Stimulated activated effector memory CD8-positive, alpha-beta T cell treated with anti-CD3 and anti-CD28 coated beads, Interleukin-12 subunit alpha, Interleukin-12 subunit beta, amount 100 ng/mL, for 72 hours (primary cell): ENCODE results near the gene SORBS2.

Experiments used
- ATAC-seq: fragments of 150-1000 bp; cut with Tn5 transposase; 2 replicates; pipeline ENCODE4 v1.10.0; 2021
- DNase-seq, 2 donors: peaks; one replicate each; pipeline ENCODE4 v3.0.0; 2021 to 2022; ENCODE audit warnings: low spot score in 2 of 2
- H3K27ac Mint-ChIP-seq: one replicate; pipeline ENCODE4 v1.8.0; 2022; ENCODE audit warnings: mild to moderate bottlenecking, mixed read lengths
- H3K36me3 Mint-ChIP-seq: one replicate; pipeline ENCODE4 v1.8.0; 2022; ENCODE audit warnings: mild to moderate bottlenecking, mixed read lengths
- H3K4me1 Mint-ChIP-seq: one replicate; pipeline ENCODE4 v1.8.0; 2022; ENCODE audit warnings: mixed read lengths
- H3K4me3 Mint-ChIP-seq: one replicate; pipeline ENCODE4 v1.8.0; 2022; ENCODE audit warnings: mild to moderate bottlenecking, mixed read lengths
- H3K9me3 Mint-ChIP-seq: one replicate; pipeline ENCODE4 v1.8.0; 2022; ENCODE audit warnings: mixed read lengths

The SORBS2 gene

DNA sequence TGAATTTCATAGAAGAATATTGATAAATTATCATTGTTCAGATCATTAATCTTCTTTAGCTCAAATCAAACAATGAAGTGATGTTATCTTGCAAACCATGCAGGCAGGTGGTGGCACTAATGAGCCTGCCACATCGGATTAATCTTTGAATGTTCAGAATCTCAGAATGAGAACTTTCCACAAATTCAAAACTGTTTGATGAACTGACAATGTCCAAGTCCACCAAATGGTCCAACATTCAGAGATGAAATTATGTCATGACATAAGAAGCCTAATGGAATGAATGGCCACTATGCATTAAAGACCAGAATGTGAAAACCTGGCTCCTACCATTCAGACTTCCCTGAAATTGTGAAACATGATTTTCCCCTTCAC is 67.5 kb downstream of the SORBS2 start:
- Mint-ChIP-seq H3K36me3 (no peaks in the 10 kb centered on the region), H3K9me3 (no peaks in the 10 kb centered on the region), H3K4me3 (no peak overlapping the region), H3K4me1 (no peaks in the 10 kb centered on the region), H3K27ac (no peak overlapping the region)
- no peak for DNase-seq
- no peak for ATAC-seq

DNA sequence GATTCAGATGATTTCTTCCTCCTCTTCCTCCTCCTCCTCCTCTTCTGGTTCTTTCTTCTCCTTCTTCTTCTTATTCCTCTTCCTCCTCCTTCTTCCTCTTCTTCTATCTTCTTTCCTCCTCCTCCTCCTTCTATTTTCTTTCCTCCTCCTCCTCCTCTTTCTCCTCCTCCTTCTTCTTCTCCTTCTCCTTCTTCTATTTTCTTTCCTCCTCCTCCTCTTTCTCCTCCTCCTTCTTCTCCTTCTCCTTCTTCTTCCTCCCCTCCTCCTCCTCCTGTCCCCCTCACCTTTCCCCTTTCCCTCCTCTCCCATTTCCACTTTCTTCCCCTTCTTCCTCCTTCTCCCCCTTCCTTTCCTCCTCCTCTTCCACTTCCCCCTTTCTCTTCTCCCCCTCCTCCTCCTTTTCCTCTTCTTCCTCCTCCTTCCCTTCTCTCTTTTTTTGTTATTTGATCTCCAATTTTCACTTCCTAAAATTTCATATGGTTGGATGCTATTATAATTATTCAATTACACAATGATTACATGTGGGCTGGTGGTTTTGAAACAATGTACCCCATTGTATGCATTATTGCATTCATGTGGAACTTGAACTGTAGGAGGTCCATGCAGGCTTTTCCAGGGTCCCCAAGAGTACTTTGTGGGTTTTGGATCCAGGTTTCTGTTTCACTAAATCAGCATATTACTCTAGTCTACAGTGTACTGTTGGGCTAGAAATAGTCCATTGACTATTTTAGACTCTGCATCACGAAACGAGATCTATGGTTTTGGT is 68.1 kb downstream of the SORBS2 start:
- ATAC-seq (no peak), DNase-seq (no peak)
- Mint-ChIP-seq H3K4me1 (no peaks in the 10 kb centered on the region), H3K27ac (no peak overlapping the region), H3K9me3 (no peaks in the 10 kb centered on the region), H3K4me3 (no peak overlapping the region), H3K36me3 (no peaks in the 10 kb centered on the region)

DNA sequence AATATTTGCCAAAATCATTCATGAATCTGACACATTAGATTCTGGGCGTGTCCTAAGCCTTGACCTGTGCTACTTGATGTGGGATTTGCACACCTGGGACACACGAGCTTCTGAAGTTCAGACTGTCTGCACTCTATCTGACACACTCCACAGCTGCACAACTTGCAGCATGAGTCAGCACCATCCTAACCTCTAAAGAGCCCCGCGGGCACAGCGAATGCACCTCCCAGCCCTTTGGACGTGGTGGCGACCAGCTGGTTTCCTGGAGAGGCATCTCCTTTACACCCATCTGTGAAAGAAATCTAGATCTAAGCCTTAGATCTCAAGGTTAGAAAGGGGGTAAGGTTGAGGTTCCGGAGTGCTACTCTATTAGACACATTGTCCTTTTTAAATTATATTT is 69.2 kb downstream of the SORBS2 start:
- no peaks in the 10 kb centered on the region for H3K9me3 Mint-ChIP-seq

DNA sequence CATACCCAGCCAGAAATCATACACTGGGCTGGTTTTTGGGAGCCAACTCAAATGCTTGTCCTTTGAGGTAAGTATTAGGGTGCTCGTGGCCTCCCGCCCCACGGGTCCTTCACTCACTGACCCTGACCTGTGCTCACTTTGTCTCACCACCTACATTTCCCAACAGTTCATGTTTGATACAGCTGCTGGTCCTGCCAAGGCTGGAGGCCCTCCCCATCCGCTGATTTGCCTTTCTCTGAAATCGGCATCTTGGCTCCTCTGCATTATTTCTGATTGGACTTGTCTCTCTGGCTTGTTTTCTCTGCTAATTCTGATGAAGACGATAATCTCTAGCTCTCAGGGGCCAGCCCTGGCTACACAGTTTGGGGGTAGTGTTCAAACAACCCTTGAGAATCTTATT is 70.2 kb downstream of the SORBS2 start:
- no peaks in the 10 kb centered on the region for H3K36me3 Mint-ChIP-seq
- no peak for DNase-seq
- H3K4me1 Mint-ChIP-seq = no peaks in the 10 kb centered on the region
- H3K4me3 Mint-ChIP-seq = no peak overlapping the region
- H3K9me3 Mint-ChIP-seq = no peaks in the 10 kb centered on the region
- no peak for ATAC-seq
- no peak overlapping the region for H3K27ac Mint-ChIP-seq

More for the DNA sequence above, 69.2 kb downstream of the SORBS2 start:
- DNase-seq (no peak), ATAC-seq (no peak)
- Mint-ChIP-seq H3K27ac (no peak overlapping the region), H3K36me3 (no peaks in the 10 kb centered on the region), H3K4me3 (no peak overlapping the region), H3K4me1 (no peaks in the 10 kb centered on the region)

DNA sequence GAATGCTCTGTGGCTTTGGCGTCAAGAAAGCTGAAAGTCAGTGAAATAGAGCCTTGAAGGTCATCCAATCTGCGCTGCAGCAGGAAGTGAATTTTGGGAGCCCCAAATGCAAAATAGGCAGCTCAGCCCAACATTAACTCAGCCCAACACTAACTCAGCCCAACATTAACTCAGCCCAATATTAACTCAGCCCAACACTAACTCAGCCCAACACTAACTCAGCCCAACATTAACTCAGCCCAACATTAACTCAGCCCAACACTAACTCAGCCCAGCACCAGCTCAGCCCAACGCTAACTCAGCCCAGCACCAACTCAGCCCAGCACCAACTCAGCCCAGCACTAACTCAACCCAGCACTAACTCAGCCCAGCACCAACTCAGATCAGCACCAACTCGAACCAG is 71.5 kb downstream of the SORBS2 start:
- Mint-ChIP-seq H3K36me3 (no peaks in the 10 kb centered on the region), H3K4me3 (no peak overlapping the region), H3K9me3 (no peaks in the 10 kb centered on the region), H3K4me1 (no peaks in the 10 kb centered on the region), H3K27ac (no peak overlapping the region)
- DNase-seq (no peak), ATAC-seq (no peak)

DNA sequence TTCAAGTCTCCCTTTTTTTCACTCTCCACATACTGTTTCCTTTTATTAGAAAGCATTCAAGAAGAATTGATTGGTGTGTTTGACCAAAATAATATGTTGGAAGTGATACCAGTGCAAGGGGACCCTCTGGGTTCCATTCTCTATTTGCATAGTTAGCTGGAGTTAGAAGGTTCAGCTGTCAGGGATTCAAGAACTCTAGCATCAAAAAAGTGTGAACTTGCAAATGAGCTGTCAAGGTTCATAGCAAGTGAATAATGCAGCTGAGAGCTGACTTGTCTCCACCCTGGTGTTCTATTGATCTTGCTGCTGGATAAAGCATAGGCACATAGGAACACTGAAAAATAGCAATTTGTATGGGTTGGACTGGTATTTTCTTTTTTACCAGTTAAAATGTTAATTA is 73.2 kb downstream of the SORBS2 start:
- Mint-ChIP-seq H3K36me3 (no peaks in the 10 kb centered on the region), H3K4me3 (no peak overlapping the region), H3K27ac (no peak overlapping the region), H3K9me3 (no peaks in the 10 kb centered on the region), H3K4me1 (no peaks in the 10 kb centered on the region)
- ATAC-seq (no peak), DNase-seq (no peak)

DNA sequence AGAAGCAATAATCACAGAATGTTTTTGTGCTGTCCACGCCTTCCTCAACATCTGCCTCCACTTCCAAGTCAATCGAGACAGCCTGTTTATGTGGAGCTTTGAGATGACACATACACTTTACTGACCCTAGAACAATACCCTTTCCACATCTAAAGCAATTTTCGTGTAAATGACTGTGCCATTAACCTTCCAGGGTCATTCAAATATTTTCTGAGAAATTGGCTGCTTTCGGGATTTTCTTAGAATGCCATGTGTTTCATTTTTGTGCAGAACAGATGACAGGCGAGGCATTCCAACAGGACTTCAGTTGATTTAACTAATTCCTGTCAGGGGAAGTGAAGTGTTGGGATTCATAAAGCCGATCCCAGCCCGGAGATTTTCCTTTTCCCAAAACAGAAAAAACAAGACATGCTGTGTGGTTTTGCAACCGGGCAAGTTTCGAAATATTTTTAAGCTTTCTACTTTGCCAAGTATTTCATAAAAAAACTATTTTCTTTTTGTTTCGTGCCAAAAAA is 73.9 kb downstream of the SORBS2 start:
- H3K36me3 Mint-ChIP-seq = no peaks in the 10 kb centered on the region
- no peaks in the 10 kb centered on the region for H3K9me3 Mint-ChIP-seq
- H3K4me3 Mint-ChIP-seq = no peak overlapping the region
- DNase-seq (no peak), ATAC-seq (no peak)
- no peak overlapping the region for H3K27ac Mint-ChIP-seq
- H3K4me1 Mint-ChIP-seq = no peaks in the 10 kb centered on the region

DNA sequence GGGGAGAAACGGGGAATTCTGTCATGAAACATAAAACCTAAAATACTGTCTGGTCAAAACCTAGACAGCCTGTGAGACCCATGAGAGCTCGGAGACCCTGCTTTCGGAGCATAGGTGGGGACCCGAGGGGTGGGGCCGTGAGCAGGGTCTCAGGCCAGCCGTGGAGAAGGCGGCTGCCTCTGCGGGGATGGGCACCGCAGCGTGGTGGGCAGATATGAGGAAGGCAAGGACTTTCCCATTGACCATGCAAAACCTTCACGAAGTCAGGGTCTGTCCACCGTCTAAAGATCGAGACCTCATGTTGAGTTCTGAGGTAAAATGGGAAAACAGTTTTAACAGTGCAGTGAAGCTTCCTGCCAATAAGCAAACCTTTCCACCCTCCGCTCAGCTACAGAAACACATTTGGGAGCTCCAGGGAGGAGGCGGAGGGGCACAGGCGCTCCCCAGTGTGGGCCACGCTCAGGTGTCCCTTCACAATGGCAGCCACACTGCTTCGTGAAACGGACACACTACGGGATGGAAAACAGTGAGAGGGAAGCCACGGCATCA is 74.4 kb downstream of the SORBS2 start:
- no peaks in the 10 kb centered on the region for H3K36me3 Mint-ChIP-seq
- no peak overlapping the region for H3K4me3 Mint-ChIP-seq
- no peak overlapping the region for H3K27ac Mint-ChIP-seq
- no peak for DNase-seq
- no peaks in the 10 kb centered on the region for H3K4me1 Mint-ChIP-seq
- no peak for ATAC-seq
- H3K9me3 Mint-ChIP-seq = no peaks in the 10 kb centered on the region

DNA sequence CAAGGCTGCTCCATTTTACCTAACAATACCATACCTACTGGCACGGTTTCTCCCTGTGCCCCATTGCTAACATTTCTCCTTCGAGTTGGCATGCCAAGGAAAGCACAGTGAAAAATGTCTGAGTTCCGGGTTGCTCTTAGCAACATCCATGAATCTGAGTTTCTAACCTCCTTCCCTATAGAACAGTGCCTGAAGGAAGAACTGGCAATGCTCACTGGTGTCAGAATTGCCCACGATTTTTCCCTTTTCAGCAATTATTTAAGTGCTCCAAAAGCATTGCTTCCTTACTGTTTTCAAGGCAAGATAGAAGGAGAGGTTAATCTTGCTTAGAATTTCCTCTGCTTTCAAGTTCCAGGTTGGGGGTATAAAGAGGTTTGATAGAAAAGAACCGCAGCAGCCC is 75.1 kb downstream of the SORBS2 start:
- Mint-ChIP-seq H3K36me3 (no peaks in the 10 kb centered on the region), H3K4me3 (no peak overlapping the region), H3K4me1 (no peaks in the 10 kb centered on the region), H3K27ac (no peak overlapping the region), H3K9me3 (no peaks in the 10 kb centered on the region)
- ATAC-seq (no peak), DNase-seq (no peak)

DNA sequence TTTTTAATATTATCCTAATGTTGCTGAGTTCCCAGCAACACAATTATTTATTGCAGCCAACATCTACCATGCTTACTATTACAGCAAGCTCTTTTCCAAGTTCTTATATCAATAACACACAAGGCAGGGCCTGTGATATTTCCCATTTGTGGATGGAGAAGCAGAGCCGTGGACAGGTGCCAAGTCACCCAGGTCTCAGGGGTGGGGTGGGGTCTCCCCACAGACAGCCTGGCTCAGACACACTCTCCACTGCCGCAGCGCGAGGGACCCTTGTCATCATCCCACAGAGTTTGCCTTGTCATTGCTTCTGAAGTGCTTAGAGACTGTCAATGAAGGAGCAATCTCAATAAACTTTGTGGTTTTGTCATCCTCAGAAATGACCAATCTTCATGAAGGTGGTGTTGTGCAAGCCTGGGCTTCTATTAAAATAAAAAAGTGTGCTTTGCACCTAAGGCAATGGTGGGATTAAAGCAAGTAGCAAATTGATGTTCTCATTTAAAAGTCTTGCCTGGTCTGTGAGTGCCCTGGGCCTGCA is 76.1 kb downstream of the SORBS2 start:
- H3K4me1 Mint-ChIP-seq = no peaks in the 10 kb centered on the region
- no peak overlapping the region for H3K27ac Mint-ChIP-seq
- H3K36me3 Mint-ChIP-seq = no peaks in the 10 kb centered on the region
- no peak overlapping the region for H3K4me3 Mint-ChIP-seq
- no peak for DNase-seq
- ATAC-seq = no peak
- no peaks in the 10 kb centered on the region for H3K9me3 Mint-ChIP-seq

DNA sequence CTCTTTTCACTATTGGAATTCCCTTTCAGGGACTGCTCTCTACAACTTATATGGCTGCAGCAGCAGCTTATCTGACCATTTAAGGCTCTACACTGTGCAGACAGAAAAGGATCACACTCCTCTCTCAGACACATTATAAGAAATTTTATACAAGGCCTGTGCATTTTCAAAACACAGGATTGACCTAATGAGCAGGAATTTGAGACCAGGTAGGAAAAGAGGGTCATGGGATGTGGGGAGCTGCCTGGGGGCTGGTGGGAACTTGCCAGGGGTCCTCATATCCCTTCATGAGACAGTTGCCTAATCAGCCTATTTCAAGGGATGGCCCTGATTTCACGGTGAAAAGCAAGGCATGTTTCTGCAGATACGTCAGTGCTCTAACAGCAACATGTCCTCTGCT is 77.1 kb downstream of the SORBS2 start:
- no peak for ATAC-seq
- no peaks in the 10 kb centered on the region for H3K4me1 Mint-ChIP-seq
- H3K27ac Mint-ChIP-seq = no peak overlapping the region
- H3K4me3 Mint-ChIP-seq = no peak overlapping the region
- H3K9me3 Mint-ChIP-seq = no peaks in the 10 kb centered on the region
- DNase-seq = no peak
- no peaks in the 10 kb centered on the region for H3K36me3 Mint-ChIP-seq

DNA sequence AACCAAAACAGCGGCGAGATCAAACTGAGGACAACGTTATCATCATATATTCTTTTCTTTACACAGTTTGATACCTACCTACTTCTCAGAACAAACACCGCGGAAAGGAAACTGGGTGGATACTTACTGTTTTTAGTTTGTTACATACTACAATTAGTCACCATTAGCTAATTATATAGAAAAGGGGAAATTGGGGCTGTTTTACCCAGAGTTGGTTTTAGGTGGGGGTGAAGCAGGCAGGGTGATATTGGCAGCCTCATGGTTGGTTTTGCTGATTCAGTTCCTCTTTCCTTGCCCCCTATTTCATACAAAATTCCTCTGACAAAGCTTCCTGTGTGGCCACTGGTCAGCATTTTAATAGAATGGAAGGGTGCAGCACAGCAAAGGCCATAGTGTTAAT is 77.8 kb downstream of the SORBS2 start:
- H3K36me3 Mint-ChIP-seq = no peaks in the 10 kb centered on the region
- no peaks in the 10 kb centered on the region for H3K9me3 Mint-ChIP-seq
- no peak for ATAC-seq
- H3K4me1 Mint-ChIP-seq = no peaks in the 10 kb centered on the region
- DNase-seq = no peak
- H3K27ac Mint-ChIP-seq = no peak overlapping the region
- no peak overlapping the region for H3K4me3 Mint-ChIP-seq

DNA sequence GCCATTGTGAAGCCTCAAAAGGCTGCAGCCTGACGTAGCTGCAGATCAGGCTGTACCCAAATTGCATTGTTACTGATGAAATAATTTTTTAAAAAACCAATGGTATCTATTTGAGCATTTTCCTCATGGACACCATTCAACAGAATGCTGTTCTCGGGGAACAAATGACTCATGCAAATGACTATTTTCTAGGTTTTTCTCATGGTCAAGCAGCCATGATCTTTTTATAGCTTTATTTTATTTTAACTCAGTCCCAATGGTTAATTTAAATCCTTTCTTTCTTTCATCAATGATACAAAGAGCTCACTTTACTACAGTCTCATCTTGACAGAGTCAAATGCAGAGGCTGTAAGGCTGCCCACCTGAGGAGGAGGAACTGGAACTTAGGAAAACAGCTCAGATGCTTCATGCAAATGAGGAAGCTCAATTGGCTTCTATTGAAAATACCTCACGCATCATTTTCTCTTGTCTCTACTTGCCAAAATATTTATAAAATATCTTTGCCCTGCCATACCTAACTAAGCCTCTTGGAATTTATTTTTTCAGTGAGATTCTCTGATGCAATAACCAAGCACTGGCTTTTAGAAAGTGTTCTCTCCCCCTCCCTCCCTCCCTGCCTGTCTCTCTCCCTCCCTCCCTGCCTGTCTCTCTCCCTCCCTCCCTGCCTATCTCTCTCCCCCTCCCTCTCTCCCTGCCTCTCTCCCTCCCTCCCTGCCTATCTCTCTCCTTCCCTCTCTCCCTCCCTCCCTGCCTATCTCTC is 81.0 kb downstream of the SORBS2 start:
- H3K36me3 Mint-ChIP-seq = no peaks in the 10 kb centered on the region
- DNase-seq (no peak), ATAC-seq (no peak)
- no peaks in the 10 kb centered on the region for H3K4me1 Mint-ChIP-seq
- no peak overlapping the region for H3K4me3 Mint-ChIP-seq
- H3K9me3 Mint-ChIP-seq = no peaks in the 10 kb centered on the region
- H3K27ac Mint-ChIP-seq = no peak overlapping the region

DNA sequence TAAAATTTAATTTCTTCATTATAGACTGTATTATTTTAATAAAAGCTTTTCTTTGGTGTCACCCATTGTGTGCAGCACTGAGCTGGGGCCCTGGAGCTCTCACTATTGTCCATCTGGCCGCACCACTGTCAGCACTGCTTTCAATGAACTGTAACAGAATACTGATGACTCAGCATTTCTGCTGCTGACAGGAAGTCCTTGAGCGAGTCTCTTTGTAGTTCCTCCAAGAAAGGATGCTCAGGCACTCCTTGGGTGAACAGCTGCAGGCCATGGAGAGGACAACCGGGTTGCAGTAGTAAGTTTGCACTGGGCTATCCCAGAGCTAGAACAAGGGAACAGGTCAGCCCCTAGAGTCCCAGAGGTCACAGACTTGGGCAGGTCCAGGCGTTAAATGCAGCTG is 81.6 kb downstream of the SORBS2 start:
- Mint-ChIP-seq H3K4me3 (no peak overlapping the region), H3K9me3 (no peaks in the 10 kb centered on the region), H3K27ac (no peak overlapping the region), H3K36me3 (no peaks in the 10 kb centered on the region), H3K4me1 (no peaks in the 10 kb centered on the region)
- ATAC-seq = no peak
- no peak for DNase-seq

DNA sequence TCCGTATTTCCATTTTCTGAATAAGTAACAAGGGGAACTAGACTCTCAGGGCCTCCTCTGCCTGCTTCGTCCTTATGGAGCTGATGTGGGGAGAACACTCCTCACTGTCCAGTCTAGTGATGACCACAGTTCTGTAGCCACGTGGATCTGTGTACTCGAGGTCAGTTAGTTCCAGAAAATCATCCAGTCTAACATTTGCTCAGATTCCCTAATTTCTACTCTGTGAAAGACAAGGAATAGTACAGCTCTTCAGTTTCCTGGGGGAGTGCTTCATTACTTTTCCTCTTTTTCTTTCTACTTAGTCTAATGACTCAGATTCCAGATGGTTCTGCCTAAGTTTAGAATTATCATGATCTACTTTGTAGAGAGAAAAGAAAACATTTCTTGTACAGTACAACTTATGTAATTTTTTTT is 82.6 kb downstream of the SORBS2 start:
- Mint-ChIP-seq H3K4me3 (no peak overlapping the region), H3K36me3 (no peaks in the 10 kb centered on the region), H3K4me1 (no peaks in the 10 kb centered on the region), H3K27ac (no peak overlapping the region), H3K9me3 (no peaks in the 10 kb centered on the region)
- DNase-seq (no peak), ATAC-seq (no peak)

DNA sequence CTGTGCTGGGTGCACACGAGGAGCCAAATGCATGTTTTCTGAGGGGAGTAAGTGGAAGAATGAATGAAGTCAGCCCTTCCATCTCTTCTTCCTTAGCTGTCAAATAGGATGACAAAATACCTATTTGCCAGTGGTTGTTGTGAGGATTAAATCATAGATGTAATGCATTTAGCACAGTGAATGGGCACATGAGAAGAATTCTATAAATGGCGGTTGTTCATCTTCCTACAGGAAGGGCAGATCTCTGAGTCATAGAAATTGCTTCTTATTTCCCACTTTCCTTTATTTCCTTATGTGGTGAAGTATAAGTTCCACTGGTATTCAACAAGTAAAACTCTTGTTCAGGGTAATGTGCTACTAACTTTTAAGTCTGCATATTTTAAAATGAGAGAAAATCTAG is 83.1 kb downstream of the SORBS2 start:
- H3K4me3 Mint-ChIP-seq = no peak overlapping the region
- DNase-seq (no peak), ATAC-seq (no peak)
- no peaks in the 10 kb centered on the region for H3K4me1 Mint-ChIP-seq
- no peaks in the 10 kb centered on the region for H3K9me3 Mint-ChIP-seq
- no peak overlapping the region for H3K27ac Mint-ChIP-seq
- H3K36me3 Mint-ChIP-seq = no peaks in the 10 kb centered on the region
